Measurements from ENCODE around the gene RUFY2.
A peak's percentile ranks its signal among the peaks of the same experiment; 100 is the strongest.

The RUFY2 gene

DNA sequence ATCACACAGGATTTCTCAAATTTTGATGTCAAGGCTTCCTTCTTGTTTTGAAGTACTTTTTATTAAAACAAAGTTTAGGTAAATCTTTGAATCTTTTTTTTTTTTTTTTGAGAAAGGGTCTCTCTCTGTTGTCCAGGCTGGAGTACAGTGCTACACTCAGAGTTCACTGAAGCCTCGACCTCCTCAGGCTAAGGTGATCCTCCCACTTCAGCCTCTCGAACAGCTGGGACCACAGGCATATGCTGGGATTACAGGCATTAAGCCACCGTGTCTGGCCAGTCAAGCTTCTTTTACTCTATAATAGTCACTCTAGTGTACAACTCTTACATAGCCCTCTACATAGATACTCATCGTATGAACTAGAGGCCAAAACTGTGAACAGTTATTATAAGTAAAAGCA lies 3.4 kb downstream of the RUFY2 start:
- no peak for DNase-seq (ENCODE audit: low read depth)
- TF ChIP-seq, protein P1, sequence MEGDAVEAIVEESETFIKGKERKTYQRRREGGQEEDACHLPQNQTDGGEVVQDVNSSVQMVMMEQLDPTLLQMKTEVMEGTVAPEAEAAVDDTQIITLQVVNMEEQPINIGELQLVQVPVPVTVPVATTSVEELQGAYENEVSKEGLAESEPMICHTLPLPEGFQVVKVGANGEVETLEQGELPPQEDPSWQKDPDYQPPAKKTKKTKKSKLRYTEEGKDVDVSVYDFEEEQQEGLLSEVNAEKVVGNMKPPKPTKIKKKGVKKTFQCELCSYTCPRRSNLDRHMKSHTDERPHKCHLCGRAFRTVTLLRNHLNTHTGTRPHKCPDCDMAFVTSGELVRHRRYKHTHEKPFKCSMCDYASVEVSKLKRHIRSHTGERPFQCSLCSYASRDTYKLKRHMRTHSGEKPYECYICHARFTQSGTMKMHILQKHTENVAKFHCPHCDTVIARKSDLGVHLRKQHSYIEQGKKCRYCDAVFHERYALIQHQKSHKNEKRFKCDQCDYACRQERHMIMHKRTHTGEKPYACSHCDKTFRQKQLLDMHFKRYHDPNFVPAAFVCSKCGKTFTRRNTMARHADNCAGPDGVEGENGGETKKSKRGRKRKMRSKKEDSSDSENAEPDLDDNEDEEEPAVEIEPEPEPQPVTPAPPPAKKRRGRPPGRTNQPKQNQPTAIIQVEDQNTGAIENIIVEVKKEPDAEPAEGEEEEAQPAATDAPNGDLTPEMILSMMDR (conservative IDR thresholded peaks at IDR 0.05; ENCODE audit: low read depth, low read length): no peak

DNA sequence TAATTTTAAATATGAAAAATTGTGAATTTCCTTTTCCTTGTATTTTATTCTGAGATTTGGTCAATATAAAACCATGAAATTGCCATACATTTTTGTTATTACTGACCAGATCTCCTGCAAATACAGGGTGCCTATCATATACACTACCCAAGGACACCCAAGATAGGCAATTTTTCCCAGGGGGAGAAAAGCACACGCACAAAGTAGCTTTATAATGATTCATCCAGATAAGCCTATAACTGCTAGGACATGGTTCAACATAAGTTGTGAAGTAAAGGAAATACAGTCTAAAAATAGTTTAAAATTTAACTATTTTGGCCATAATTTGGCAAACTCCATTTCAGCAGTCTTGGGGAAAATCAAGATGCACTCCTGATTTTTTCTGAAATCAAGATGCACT lies 4.8 kb downstream of the RUFY2 start:
- DNase-seq (ENCODE audit: low read depth): peak; percentile 58
- H3K4me3 ChIP-seq (ENCODE audit: low read depth, low read length): no peak overlapping the region
- TF ChIP-seq, protein P1 (conservative IDR thresholded peaks at IDR 0.05; ENCODE audit: low read depth, low read length): no peak

More for the DNA sequence above, 3.4 kb downstream of the RUFY2 start:
- H3K4me3 ChIP-seq (ENCODE audit: low read depth, low read length): no peak overlapping the region

DNA sequence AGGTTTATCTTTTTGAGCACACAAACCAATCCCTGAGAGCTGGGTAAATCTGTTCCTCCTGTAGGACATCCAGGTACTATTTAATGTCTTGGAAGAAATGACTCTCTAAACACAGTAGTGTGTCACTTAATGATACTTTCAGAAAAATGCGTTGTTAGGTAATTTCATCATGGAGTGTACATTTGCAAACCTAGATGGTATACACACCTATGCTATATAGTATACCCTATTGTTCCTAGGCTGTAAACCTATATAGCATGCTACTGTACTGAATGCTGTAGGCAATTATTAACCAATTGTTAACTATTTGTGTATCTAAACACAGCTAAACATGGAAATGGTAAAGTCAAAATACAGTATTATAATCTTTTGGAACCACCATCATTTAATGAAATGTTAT lies 10.1 kb downstream of the RUFY2 start:
- no peak overlapping the region for H3K4me3 ChIP-seq (ENCODE audit: low read depth, low read length)
- no peak for DNase-seq (ENCODE audit: low read depth)
- TF ChIP-seq, protein P1 (conservative IDR thresholded peaks at IDR 0.05; ENCODE audit: low read depth, low read length): no peak

DNA sequence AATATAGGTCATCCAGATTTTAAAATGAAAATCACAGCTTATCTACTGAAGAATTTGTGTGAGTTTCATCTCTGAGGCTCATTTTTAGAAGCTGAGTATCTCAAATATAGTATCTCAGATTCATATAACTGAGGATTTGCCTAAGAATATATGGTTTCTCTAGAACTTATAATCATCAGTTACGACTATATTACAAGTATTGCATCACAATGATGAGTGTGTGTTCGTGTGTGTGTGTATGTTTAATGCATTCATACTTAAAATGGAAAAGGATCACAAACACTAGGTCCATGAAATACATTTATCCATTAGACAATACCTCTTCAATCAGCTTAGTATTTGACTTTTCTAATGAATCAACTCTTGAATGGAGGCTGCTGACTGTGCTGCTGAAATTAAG lies 21.3 kb downstream of the RUFY2 start:
- H3K4me3 ChIP-seq (ENCODE audit: low read depth, low read length): no peak overlapping the region
- TF ChIP-seq, protein P1 (conservative IDR thresholded peaks at IDR 0.05; ENCODE audit: low read depth, low read length): no peak
- no peak for DNase-seq (ENCODE audit: low read depth)

DNA sequence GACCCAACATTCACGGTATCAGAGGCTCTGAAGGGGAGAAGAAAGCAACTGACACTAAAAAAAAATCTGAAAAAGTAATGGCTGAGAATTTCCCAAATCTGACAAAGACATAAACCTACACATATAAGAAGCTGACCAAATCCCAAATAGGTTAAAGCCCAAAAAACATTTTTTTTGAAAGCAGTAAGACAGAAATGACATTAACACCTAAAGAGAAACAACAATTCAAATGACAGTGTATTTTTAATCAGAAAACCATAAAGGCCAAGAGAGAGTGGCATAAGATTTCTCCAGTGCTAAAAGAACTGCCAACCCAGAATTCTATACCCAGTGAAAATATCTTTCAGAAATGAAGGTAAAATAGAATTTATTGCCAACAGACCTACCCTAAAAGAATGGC lies 35.5 kb downstream of the RUFY2 start:
- DNase-seq (ENCODE audit: low read depth): no peak
- TF ChIP-seq, protein P1 (conservative IDR thresholded peaks at IDR 0.05; ENCODE audit: low read depth, low read length): no peak
- H3K4me3 ChIP-seq (ENCODE audit: low read depth, low read length): no peak overlapping the region

DNA sequence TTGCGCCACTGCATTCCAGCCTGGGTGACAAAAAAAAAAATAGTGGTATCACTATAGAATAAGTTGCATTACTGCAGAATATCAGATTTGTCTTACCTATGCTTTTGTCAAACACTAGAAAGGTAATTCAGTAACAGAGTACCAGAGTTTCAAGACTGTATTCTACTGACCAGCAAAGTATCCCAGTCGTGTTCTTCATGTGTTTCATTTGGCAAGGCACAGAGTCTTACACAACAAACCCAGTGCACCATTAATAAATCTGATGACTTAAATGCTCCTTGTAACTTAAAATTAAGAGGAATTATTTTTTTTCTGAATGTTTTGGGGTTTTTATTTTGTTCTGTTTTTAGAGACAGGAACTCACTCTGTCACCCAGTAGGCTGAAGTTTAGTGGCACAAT lies 40.0 kb downstream of the RUFY2 start:
- peak; percentile 24 for DNase-seq (ENCODE audit: low read depth)
- H3K4me3 ChIP-seq (ENCODE audit: low read depth, low read length): no peak overlapping the region
- TF ChIP-seq, protein P1 (conservative IDR thresholded peaks at IDR 0.05; ENCODE audit: low read depth, low read length): no peak

DNA sequence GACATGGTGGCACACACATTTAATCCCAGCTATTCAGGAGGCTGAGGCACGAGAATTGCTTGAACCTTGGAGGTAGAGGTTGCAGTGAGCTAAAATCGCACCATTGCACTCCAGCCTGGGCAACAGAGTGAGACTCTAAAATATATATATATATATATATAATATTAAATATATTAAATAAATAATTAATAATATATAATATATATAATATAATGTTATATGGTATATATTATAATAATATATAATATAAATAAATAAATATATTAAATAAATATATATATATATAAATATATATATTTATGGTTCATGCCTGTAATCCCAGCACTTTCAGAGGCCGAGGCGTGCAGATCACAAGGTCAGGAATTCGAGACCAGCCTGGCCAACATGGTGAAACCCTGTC lies 40.5 kb downstream of the RUFY2 start:
- TF ChIP-seq, protein P1 (conservative IDR thresholded peaks at IDR 0.05; ENCODE audit: low read depth, low read length): no peak
- DNase-seq (ENCODE audit: low read depth): no peak
- H3K4me3 ChIP-seq (ENCODE audit: low read depth, low read length): no peak overlapping the region

All from choroid plexus epithelial cell (primary cell).